ENCODE data around the gene CDT1. TPM values are rescaled to one million over a fixed set of nuclear protein-coding genes. Genes with fewer than 3 reads are reported as not detected.

The CDT1 gene
- total and polyA plus RNA-seq, 9 donors: 0.18 to 3.2 (median 0.95) TPM; not detected in 1

GRCh38 chr16:88760424-88761142 lies 43.0 kb upstream of the CDT1 start:
- Histone ChIP-seq H3K9me3 (no peaks in the 10 kb centered on the region), H3K36me3 (no peaks in the 10 kb centered on the region), H3K4me1 (ENCODE audit: insufficient read depth) (peaks cover 10% of the 10 kb centered on the region), H3K27ac (no peak overlapping the region), H3K27me3 (no peaks in the 10 kb centered on the region), H3K4me3 (no peak overlapping the region)
- intact Hi-C loops (cut with DNase I): no loop called here
- WGBS, 3 donors: 83 to 85% (median 84%) methylated on average over 21 to 24 of the region's 24 CpGs
- DNase-seq: no peak
- TF ChIP-seq EP300 (IDR thresholded peaks at IDR 0.05) (no peak), POLR2A (IDR thresholded peaks at IDR 0.05) (no peak), CTCF (IDR thresholded peaks at IDR 0.05) (no peak)

GRCh38 chr16:88761143-88761534 lies 42.5 kb upstream of the CDT1 start:
- no peak overlapping the region for H3K4me3 ChIP-seq
- intact Hi-C loops (cut with DNase I): no loop called here
- H3K27ac ChIP-seq: no peak overlapping the region
- TF ChIP-seq POLR2A (IDR thresholded peaks at IDR 0.05): no peak
- no peak for TF ChIP-seq CTCF (IDR thresholded peaks at IDR 0.05)
- TF ChIP-seq EP300 (IDR thresholded peaks at IDR 0.05): no peak
- H3K36me3 ChIP-seq: no peaks in the 10 kb centered on the region
- H3K9me3 ChIP-seq: no peaks in the 10 kb centered on the region
- DNase-seq: no peak
- H3K4me1 ChIP-seq (ENCODE audit: insufficient read depth): peaks cover 10% of the 10 kb centered on the region
- H3K27me3 ChIP-seq: no peaks in the 10 kb centered on the region
- WGBS, 3 donors: 85 to 92% (median 90%) methylated on average over 5 to 11 of the region's 11 CpGs

GRCh38 chr16:88761830-88762229 lies 41.8 kb upstream of the CDT1 start:
- DNase-seq: no peak
- H3K4me3 ChIP-seq: no peak overlapping the region
- peaks cover 10% of the 10 kb centered on the region for H3K4me1 ChIP-seq (ENCODE audit: insufficient read depth)
- H3K27ac ChIP-seq: no peak overlapping the region
- TF ChIP-seq POLR2A (IDR thresholded peaks at IDR 0.05) (no peak), CTCF (IDR thresholded peaks at IDR 0.05) (no peak), EP300 (IDR thresholded peaks at IDR 0.05) (no peak)
- 84 to 90% (median 85%) methylated on average over 7 to 10 of the region's 10 CpGs for WGBS, 3 donors
- intact Hi-C loops (cut with DNase I): no loop called here
- H3K36me3 ChIP-seq: no peaks in the 10 kb centered on the region
- no peaks in the 10 kb centered on the region for H3K27me3 ChIP-seq
- no peaks in the 10 kb centered on the region for H3K9me3 ChIP-seq

- intact Hi-C loops (cut with DNase I): no loop called here
- 74 to 76% (median 76%) methylated on average over 16 of the region's 16 CpGs for WGBS, 3 donors
- no peak for TF ChIP-seq POLR2A (IDR thresholded peaks at IDR 0.05)
- no peak for TF ChIP-seq EP300 (IDR thresholded peaks at IDR 0.05)
- no peak for TF ChIP-seq CTCF (IDR thresholded peaks at IDR 0.05)
- Histone ChIP-seq H3K4me3 (no peak overlapping the region), H3K36me3 (no peaks in the 10 kb centered on the region), H3K27me3 (no peaks in the 10 kb centered on the region), H3K4me1 (ENCODE audit: insufficient read depth) (peaks cover 10% of the 10 kb centered on the region), H3K9me3 (no peaks in the 10 kb centered on the region), H3K27ac (no peak overlapping the region)
- no peak for DNase-seq
Observed at GRCh38 chr16:88762258-88762870, 41.2 kb upstream of the CDT1 start.

Data from ovary (tissue), 9 donors.